Suprapubic skin (tissue), 4 donors: ENCODE measurements around the gene KDM4B.

Experiments
- POLR2A ChIP-seq, 2 donors: fragments of 450-650 bp; IDR thresholded peaks; one replicate each; pipeline ENCODE4 v1.6.1; 2017; ENCODE audit warnings: antibody characterized with exemption in 2 of 2, mild to moderate bottlenecking in 2 of 2, moderate library complexity in 2 of 2
- POLR2AphosphoS5 ChIP-seq, 3 donors: sonication (generic); formaldehyde crosslinking; IDR thresholded peaks; one replicate each; pipeline ENCODE4 v1.6.1; 2017; ENCODE audit warnings: antibody characterized with exemption in 3 of 3
- TF ChIP-seq, protein P1 (sequence below), 2 donors: fragments of 200-600 bp in 1 of 2; fragments of 450-650 bp in 1 of 2; sonication (generic) in 1 of 2; IDR thresholded peaks; one replicate each; pipeline ENCODE4 v1.5.1; 2016 to 2019; ENCODE audit warnings: antibody characterized with exemption in 2 of 2, mild to moderate bottlenecking in 1 of 2, moderate library complexity in 1 of 2

DNA sequence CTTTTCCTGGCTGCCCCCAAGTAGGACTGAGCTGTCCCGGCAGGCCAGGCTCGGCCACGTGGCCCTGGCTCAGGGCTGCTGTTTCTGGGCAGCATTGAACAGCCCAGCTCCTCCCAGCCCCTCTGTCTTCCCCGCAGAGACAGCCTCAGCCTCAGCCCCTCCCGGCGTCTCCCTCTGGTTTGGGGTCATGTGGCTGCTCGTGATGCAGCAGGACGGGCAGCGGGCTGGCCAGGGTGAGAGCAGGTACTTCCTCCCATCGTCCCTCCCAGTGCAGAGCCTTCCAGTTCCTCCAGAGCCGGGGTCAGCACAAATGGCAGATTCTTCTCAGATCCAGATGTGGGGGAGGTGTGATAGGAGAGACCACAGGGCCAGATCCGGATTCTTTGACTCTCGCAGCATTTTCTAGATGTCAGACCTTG lies 114.6 kb downstream of the KDM4B start:
- no peak for TF ChIP-seq POLR2AphosphoS5 (IDR thresholded peaks at IDR 0.05)
- TF ChIP-seq POLR2A (IDR thresholded peaks at IDR 0.05), result no peak
- TF ChIP-seq, protein P1, sequence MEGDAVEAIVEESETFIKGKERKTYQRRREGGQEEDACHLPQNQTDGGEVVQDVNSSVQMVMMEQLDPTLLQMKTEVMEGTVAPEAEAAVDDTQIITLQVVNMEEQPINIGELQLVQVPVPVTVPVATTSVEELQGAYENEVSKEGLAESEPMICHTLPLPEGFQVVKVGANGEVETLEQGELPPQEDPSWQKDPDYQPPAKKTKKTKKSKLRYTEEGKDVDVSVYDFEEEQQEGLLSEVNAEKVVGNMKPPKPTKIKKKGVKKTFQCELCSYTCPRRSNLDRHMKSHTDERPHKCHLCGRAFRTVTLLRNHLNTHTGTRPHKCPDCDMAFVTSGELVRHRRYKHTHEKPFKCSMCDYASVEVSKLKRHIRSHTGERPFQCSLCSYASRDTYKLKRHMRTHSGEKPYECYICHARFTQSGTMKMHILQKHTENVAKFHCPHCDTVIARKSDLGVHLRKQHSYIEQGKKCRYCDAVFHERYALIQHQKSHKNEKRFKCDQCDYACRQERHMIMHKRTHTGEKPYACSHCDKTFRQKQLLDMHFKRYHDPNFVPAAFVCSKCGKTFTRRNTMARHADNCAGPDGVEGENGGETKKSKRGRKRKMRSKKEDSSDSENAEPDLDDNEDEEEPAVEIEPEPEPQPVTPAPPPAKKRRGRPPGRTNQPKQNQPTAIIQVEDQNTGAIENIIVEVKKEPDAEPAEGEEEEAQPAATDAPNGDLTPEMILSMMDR (IDR thresholded peaks at IDR 0.05), result no peak
